HepG2 (cell line): Measurements from ENCODE around the gene WBP1. TPM values are rescaled to one million over a fixed set of nuclear protein-coding genes. Genes with fewer than 3 reads are reported as not detected.

ENCODE experiments used
- BORCS8-MEF2B ChIP-seq: sonication (generic); formaldehyde crosslinking; IDR thresholded peaks from 2 replicates; pipeline ENCODE4 v1.8.0; 2022; ENCODE audit warnings: mild to moderate bottlenecking, missing genetic modification reagents
- DRAP1 ChIP-seq: IDR thresholded peaks from 2 replicates; pipeline ENCODE4 v1.6.1; 2016; ENCODE audit warnings: missing genetic modification reagents, missing compliant biosample characterization
- FOXM1 ChIP-seq: sonication (generic); formaldehyde crosslinking; IDR thresholded peaks from 2 replicates; pipeline ENCODE4 v1.5.0; 2020; ENCODE audit warnings: missing genetic modification reagents
- IRF2 ChIP-seq: IDR thresholded peaks from 2 replicates; pipeline ENCODE4 v1.6.1; 2018; ENCODE audit warnings: missing genetic modification reagents, missing compliant biosample characterization
- PHF8 ChIP-seq: sonication (generic); formaldehyde crosslinking; IDR thresholded peaks from 2 replicates; pipeline ENCODE4 v1.5.0; 2020; ENCODE audit warnings: missing genetic modification reagents
- ZBTB26 ChIP-seq: IDR thresholded peaks from 2 replicates; pipeline ENCODE4 v1.6.1; 2016; ENCODE audit warnings: missing compliant biosample characterization, missing genetic modification reagents, borderline replicate concordance
- ZBTB3 ChIP-seq: sonication (generic); formaldehyde crosslinking; IDR thresholded peaks from 2 replicates; pipeline ENCODE4 v1.4.0; 2020; ENCODE audit warnings: low read depth, mild to moderate bottlenecking, moderate library complexity, missing genetic modification reagents, borderline replicate concordance
- ZNF180 ChIP-seq: sonication (generic); formaldehyde crosslinking; IDR thresholded peaks from 2 replicates; pipeline ENCODE4 v1.4.0; 2020; ENCODE audit warnings: low read depth, missing genetic modification reagents, borderline replicate concordance
- ZNF317 ChIP-seq: sonication (generic); formaldehyde crosslinking; IDR thresholded peaks from 2 replicates; pipeline ENCODE4 v1.5.0; 2020; ENCODE audit warnings: mild to moderate bottlenecking, missing genetic modification reagents
- ZNF547 ChIP-seq: sonication (generic); formaldehyde crosslinking; IDR thresholded peaks from 2 replicates; pipeline ENCODE4 v1.5.1; 2020; ENCODE audit warnings: mild to moderate bottlenecking, missing genetic modification reagents
- ZNF569 ChIP-seq: sonication (generic); formaldehyde crosslinking; IDR thresholded peaks from 2 replicates; pipeline ENCODE4 v1.5.0; 2020; ENCODE audit warnings: mild to moderate bottlenecking, missing genetic modification reagents, moderate library complexity, borderline replicate concordance
- ZNF891 ChIP-seq: sonication (generic); formaldehyde crosslinking; IDR thresholded peaks from 2 replicates; pipeline ENCODE4 v1.5.0; 2020; ENCODE audit warnings: mild to moderate bottlenecking, missing genetic modification reagents
- polyA plus RNA-seq, 8 experiments: library from polyadenylated mRNA; depleted of rRNA in 3 of 8; stranded (reverse) in 7 of 8; unstranded in 1 of 8; fragments of >200 nt; fragmentation: Illumina TruSeq in 4 of 8; extraction: Trizol in 4 of 8; gene quantifications; 2 replicates each; pipeline versions ENCODE4 v1.2.1 to v1.2.3, GENCODE V29; 2011 to 2016; ENCODE audit warnings: low read depth in 4 of 8, missing spikeins in 1 of 8, mixed read lengths in 1 of 8; ENCODE audit not compliant: insufficient read depth in 1 of 8
- total RNA-seq, 5 experiments: library from RNA; depleted of rRNA; stranded (reverse); fragments of >200 nt; fragmentation: Illumina TruSeq; extraction: Trizol; gene quantifications; 2 replicates each; pipeline ENCODE4 v1.2.3, GENCODE V29; 2016; ENCODE audit warnings: low read depth in 1 of 5
- TF ChIP-seq, protein P1 (sequence below): sonication (generic); formaldehyde crosslinking; IDR thresholded peaks from 2 replicates; pipeline ENCODE4 v1.4.0; 2020; ENCODE audit warnings: missing genetic modification reagents, borderline replicate concordance
- TF ChIP-seq, protein P2 (sequence below): sonication (generic); formaldehyde crosslinking; IDR thresholded peaks from 2 replicates; pipeline ENCODE4 v1.4.0; 2020; ENCODE audit warnings: mild to moderate bottlenecking, missing genetic modification reagents
- TF ChIP-seq, protein P3 (sequence below): sonication (generic); formaldehyde crosslinking; IDR thresholded peaks from 2 replicates; pipeline ENCODE4 v1.5.0; 2020; ENCODE audit warnings: missing genetic modification reagents

WBP1 gene
- total and polyA plus RNA-seq, 2 of the 13 experiments (the other 11 are each of a cell fraction or from before 2014, with no cell fraction given): 38.8 to 85.7 TPM

- TF ChIP-seq DRAP1 (CRISPR knock-in tag) (no peak), ZNF569 (CRISPR knock-in tag) (no peak; the same call in 1 of the 2 replicates), FOXM1 (0 out of 2 replicates have a peak, but pooled peaks have one; percentile 57), ZNF891 (CRISPR knock-in tag) (peak; percentile 72), ZBTB3 (CRISPR knock-in tag) (no peak), ZBTB26 (CRISPR knock-in tag) (peak; percentile 28; the same call in 1 of the 2 replicates), ZNF317 (CRISPR knock-in tag) (peak; percentile 38; the same call in 1 of the 2 replicates), ZNF180 (CRISPR knock-in tag) (no peak), IRF2 (CRISPR knock-in tag) (no peak), PHF8 (CRISPR knock-in tag) (peak; percentile 82), ZNF547 (CRISPR knock-in tag) (peak; percentile 50; the same call in 1 of the 2 replicates), BORCS8-MEF2B (CRISPR knock-in tag) (peak; percentile 83)
- TF ChIP-seq, protein P1, sequence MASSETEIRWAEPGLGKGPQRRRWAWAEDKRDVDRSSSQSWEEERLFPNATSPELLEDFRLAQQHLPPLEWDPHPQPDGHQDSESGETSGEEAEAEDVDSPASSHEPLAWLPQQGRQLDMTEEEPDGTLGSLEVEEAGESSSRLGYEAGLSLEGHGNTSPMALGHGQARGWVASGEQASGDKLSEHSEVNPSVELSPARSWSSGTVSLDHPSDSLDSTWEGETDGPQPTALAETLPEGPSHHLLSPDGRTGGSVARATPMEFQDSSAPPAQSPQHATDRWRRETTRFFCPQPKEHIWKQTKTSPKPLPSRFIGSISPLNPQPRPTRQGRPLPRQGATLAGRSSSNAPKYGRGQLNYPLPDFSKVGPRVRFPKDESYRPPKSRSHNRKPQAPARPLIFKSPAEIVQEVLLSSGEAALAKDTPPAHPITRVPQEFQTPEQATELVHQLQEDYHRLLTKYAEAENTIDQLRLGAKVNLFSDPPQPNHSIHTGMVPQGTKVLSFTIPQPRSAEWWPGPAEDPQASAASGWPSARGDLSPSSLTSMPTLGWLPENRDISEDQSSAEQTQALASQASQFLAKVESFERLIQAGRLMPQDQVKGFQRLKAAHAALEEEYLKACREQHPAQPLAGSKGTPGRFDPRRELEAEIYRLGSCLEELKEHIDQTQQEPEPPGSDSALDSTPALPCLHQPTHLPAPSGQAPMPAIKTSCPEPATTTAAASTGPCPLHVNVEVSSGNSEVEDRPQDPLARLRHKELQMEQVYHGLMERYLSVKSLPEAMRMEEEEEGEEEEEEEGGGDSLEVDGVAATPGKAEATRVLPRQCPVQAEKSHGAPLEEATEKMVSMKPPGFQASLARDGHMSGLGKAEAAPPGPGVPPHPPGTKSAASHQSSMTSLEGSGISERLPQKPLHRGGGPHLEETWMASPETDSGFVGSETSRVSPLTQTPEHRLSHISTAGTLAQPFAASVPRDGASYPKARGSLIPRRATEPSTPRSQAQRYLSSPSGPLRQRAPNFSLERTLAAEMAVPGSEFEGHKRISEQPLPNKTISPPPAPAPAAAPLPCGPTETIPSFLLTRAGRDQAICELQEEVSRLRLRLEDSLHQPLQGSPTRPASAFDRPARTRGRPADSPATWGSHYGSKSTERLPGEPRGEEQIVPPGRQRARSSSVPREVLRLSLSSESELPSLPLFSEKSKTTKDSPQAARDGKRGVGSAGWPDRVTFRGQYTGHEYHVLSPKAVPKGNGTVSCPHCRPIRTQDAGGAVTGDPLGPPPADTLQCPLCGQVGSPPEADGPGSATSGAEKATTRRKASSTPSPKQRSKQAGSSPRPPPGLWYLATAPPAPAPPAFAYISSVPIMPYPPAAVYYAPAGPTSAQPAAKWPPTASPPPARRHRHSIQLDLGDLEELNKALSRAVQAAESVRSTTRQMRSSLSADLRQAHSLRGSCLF (CRISPR knock-in tag): no peak
- TF ChIP-seq, protein P2, sequence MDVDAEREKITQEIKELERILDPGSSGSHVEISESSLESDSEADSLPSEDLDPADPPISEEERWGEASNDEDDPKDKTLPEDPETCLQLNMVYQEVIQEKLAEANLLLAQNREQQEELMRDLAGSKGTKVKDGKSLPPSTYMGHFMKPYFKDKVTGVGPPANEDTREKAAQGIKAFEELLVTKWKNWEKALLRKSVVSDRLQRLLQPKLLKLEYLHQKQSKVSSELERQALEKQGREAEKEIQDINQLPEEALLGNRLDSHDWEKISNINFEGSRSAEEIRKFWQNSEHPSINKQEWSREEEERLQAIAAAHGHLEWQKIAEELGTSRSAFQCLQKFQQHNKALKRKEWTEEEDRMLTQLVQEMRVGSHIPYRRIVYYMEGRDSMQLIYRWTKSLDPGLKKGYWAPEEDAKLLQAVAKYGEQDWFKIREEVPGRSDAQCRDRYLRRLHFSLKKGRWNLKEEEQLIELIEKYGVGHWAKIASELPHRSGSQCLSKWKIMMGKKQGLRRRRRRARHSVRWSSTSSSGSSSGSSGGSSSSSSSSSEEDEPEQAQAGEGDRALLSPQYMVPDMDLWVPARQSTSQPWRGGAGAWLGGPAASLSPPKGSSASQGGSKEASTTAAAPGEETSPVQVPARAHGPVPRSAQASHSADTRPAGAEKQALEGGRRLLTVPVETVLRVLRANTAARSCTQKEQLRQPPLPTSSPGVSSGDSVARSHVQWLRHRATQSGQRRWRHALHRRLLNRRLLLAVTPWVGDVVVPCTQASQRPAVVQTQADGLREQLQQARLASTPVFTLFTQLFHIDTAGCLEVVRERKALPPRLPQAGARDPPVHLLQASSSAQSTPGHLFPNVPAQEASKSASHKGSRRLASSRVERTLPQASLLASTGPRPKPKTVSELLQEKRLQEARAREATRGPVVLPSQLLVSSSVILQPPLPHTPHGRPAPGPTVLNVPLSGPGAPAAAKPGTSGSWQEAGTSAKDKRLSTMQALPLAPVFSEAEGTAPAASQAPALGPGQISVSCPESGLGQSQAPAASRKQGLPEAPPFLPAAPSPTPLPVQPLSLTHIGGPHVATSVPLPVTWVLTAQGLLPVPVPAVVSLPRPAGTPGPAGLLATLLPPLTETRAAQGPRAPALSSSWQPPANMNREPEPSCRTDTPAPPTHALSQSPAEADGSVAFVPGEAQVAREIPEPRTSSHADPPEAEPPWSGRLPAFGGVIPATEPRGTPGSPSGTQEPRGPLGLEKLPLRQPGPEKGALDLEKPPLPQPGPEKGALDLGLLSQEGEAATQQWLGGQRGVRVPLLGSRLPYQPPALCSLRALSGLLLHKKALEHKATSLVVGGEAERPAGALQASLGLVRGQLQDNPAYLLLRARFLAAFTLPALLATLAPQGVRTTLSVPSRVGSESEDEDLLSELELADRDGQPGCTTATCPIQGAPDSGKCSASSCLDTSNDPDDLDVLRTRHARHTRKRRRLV (CRISPR knock-in tag): peak; percentile 72
- TF ChIP-seq, protein P3, sequence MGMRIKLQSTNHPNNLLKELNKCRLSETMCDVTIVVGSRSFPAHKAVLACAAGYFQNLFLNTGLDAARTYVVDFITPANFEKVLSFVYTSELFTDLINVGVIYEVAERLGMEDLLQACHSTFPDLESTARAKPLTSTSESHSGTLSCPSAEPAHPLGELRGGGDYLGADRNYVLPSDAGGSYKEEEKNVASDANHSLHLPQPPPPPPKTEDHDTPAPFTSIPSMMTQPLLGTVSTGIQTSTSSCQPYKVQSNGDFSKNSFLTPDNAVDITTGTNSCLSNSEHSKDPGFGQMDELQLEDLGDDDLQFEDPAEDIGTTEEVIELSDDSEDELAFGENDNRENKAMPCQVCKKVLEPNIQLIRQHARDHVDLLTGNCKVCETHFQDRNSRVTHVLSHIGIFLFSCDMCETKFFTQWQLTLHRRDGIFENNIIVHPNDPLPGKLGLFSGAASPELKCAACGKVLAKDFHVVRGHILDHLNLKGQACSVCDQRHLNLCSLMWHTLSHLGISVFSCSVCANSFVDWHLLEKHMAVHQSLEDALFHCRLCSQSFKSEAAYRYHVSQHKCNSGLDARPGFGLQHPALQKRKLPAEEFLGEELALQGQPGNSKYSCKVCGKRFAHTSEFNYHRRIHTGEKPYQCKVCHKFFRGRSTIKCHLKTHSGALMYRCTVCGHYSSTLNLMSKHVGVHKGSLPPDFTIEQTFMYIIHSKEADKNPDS (CRISPR knock-in tag): peak; percentile 60; the same call in 1 of the 2 replicates
These were observed 598 bp upstream of the WBP1 start (continued) for GRCh38 chr2:74457549-74458131.
